ENCODE data around the gene HDHD5. TPM values are rescaled to one million over a fixed set of nuclear protein-coding genes. Genes with fewer than 3 reads are reported as not detected.

The HDHD5 gene
- total RNA-seq, 2 experiments from 2014 or later = 11.0 to 11.6 TPM

GRCh38 chr22:17108256-17109112, 50.6 kb downstream of the HDHD5 start:
- POLR2A ChIA-PET = interaction anchor here (0.5 to 2.8 kb wide), 5 partner anchors 8 to 100 kb away, joined by 3 to 30 read pairs (median 6); no protein-coding TSS in a partner anchor
- peaks cover 66% of the 10 kb centered on the region for H3K4me1 Mint-ChIP-seq (ENCODE audit: low read depth)
- H3K27ac ChIP-seq (ENCODE audit: low read depth in 1 of 2, low read length in 2 of 2) = peak overlapping the region in 1 of 2 donors; percentile 18

DNA sequence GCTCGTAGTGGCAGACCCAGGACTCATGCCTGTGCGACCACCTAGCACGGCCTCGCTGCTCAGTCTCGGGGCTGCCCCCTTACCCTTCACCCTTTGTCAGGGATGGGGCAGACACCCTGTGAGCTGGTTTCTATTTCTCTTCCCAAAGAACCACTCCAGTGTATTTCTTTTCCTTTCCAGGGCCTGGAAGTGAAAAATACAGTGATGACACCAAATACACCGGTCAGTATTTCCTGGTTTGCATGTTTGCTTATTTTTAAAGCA, 51.6 kb downstream of the HDHD5 start:
- CTCF ChIA-PET = interaction anchor here (0.5 to 2.2 kb wide), 4 partner anchors 9 to 64 kb away, joined by 3 to 7 read pairs (median 4); no protein-coding TSS in a partner anchor
- DNase-seq (no peak), ATAC-seq (ENCODE audit: poor library complexity) (no peak)
- peaks cover 73% of the 10 kb centered on the region for H3K36me3 Mint-ChIP-seq (ENCODE audit: low read depth)
- Histone ChIP-seq H3K36me3 (ENCODE audit: insufficient read depth, low read length) (peaks cover 67% of the 10 kb centered on the region), H3K4me3 (ENCODE audit: low read length) (no peak overlapping the region), H3K27ac (ENCODE audit: low read depth in 1 of 2, low read length in 2 of 2) (peak overlapping the region in 1 of 2 donors; percentile 66), H3K4me1 (ENCODE audit: insufficient read depth, low read length) (peaks cover 44% of the 10 kb centered on the region), H3K9me3 (ENCODE audit: control insufficient read depth in 1 of 2, insufficient read depth in 1 of 2, low read length in 2 of 2) (no peaks in the 10 kb centered on the region), H3K27me3 (ENCODE audit: control insufficient read depth in 1 of 2, insufficient read depth in 2 of 2, low read length in 2 of 2) (no peaks in the 10 kb centered on the region)
- peak overlapping the region; percentile 82 for H3K4me3 Mint-ChIP-seq
- H3K27ac Mint-ChIP-seq = peak overlapping the region; percentile 90
- POLR2A ChIA-PET = interaction anchor here (0.5 to 2.8 kb wide), 8 partner anchors 9 to 101 kb away, joined by 3 to 30 read pairs (median 4); partner anchors contain the start of gene HDHD5
- intact Hi-C loops (cut with DNase I, micrococcal nuclease) = loop anchor here in 1 of 2 experiments (2.0 kb wide), 1 partner anchor 63 kb away; no protein-coding TSS in a partner anchor
- no peaks in the 10 kb centered on the region for H3K9me3 Mint-ChIP-seq
- no peaks in the 10 kb centered on the region for H3K27me3 Mint-ChIP-seq
- peaks cover 65% of the 10 kb centered on the region for H3K4me1 Mint-ChIP-seq (ENCODE audit: low read depth)
- no peak for TF ChIP-seq CTCF (IDR thresholded peaks at IDR 0.05)

More at GRCh38 chr22:17108256-17109112, 50.6 kb downstream of the HDHD5 start:
- ATAC-seq (ENCODE audit: poor library complexity) (no peak), DNase-seq (no peak)
- Mint-ChIP-seq H3K27me3 (no peaks in the 10 kb centered on the region), H3K36me3 (ENCODE audit: low read depth) (peaks cover 66% of the 10 kb centered on the region), H3K9me3 (no peaks in the 10 kb centered on the region), H3K4me3 (no peak overlapping the region), H3K27ac (peak overlapping the region; percentile 90)
- no peaks in the 10 kb centered on the region for H3K9me3 ChIP-seq (ENCODE audit: control insufficient read depth in 1 of 2, insufficient read depth in 1 of 2, low read length in 2 of 2)
- intact Hi-C loops (cut with DNase I, micrococcal nuclease) = no loop called here
- CTCF ChIA-PET = no interaction called here
- H3K4me1 ChIP-seq (ENCODE audit: insufficient read depth, low read length) = peaks cover 37% of the 10 kb centered on the region
- H3K36me3 ChIP-seq (ENCODE audit: insufficient read depth, low read length) = peaks cover 58% of the 10 kb centered on the region
- no peaks in the 10 kb centered on the region for H3K27me3 ChIP-seq (ENCODE audit: control insufficient read depth in 1 of 2, insufficient read depth in 2 of 2, low read length in 2 of 2)
- no peak for TF ChIP-seq CTCF (IDR thresholded peaks at IDR 0.05)
- H3K4me3 ChIP-seq (ENCODE audit: low read length) = no peak overlapping the region

GRCh38 chr22:17106785-17107546, 52.1 kb downstream of the HDHD5 start:
- Mint-ChIP-seq H3K36me3 (ENCODE audit: low read depth) (peaks cover 73% of the 10 kb centered on the region), H3K27ac (peak overlapping the region; percentile 90), H3K9me3 (no peaks in the 10 kb centered on the region), H3K4me3 (peak overlapping the region; percentile 82), H3K4me1 (ENCODE audit: low read depth) (peaks cover 65% of the 10 kb centered on the region), H3K27me3 (no peaks in the 10 kb centered on the region)
- intact Hi-C loops (cut with DNase I, micrococcal nuclease) = loop anchor here in 1 of 2 experiments (2.0 kb wide), 1 partner anchor 64 kb away; no protein-coding TSS in a partner anchor
- Histone ChIP-seq H3K27me3 (ENCODE audit: control insufficient read depth in 1 of 2, insufficient read depth in 2 of 2, low read length in 2 of 2) (no peaks in the 10 kb centered on the region), H3K9me3 (ENCODE audit: control insufficient read depth in 1 of 2, insufficient read depth in 1 of 2, low read length in 2 of 2) (no peaks in the 10 kb centered on the region), H3K27ac (ENCODE audit: low read depth in 1 of 2, low read length in 2 of 2) (peak overlapping the region; percentile 36 to 66), H3K4me3 (ENCODE audit: low read length) (peak overlapping the region; percentile 11), H3K36me3 (ENCODE audit: insufficient read depth, low read length) (peaks cover 72% of the 10 kb centered on the region), H3K4me1 (ENCODE audit: insufficient read depth, low read length) (peaks cover 48% of the 10 kb centered on the region)
- ATAC-seq (ENCODE audit: poor library complexity) = peak; percentile 74
- TF ChIP-seq CTCF (IDR thresholded peaks at IDR 0.05) = no peak
- peak in 5 of 14 experiments; percentile 26 to 56 (median 46) for DNase-seq
- POLR2A ChIA-PET = interaction anchor here (1.2 to 2.8 kb wide), 6 partner anchors 8 to 64 kb away, joined by 3 to 30 read pairs (median 6); partner anchors contain the start of gene HDHD5
- CTCF ChIA-PET = interaction anchor here (1.0 to 2.2 kb wide), 6 partner anchors 8 to 394 kb away, joined by 3 to 7 read pairs (median 4); no protein-coding TSS in a partner anchor
